ENCODE measurements around the gene WLS. TPM values are rescaled to one million over a fixed set of nuclear protein-coding genes. Genes with fewer than 3 reads are reported as not detected.
A peak's percentile ranks its signal among the peaks of the same experiment; 100 is the strongest.

WLS gene
- total and polyA plus RNA-seq, 10 of the 15 experiments (the other 5 are each of a cell fraction or from before 2014, with no cell fraction given): 0.04 to 0.36 TPM; not detected in 8

GRCh38 chr1:68117416-68117815 lies 114.9 kb downstream of the WLS start (continued):
- TF ChIP-seq SKIL (IDR thresholded peaks at IDR 0.05; ENCODE audit: low read depth, poor library complexity, severe bottlenecking) (no peak), SMAD5 (IDR thresholded peaks at IDR 0.05; ENCODE audit: low read depth) (no peak), DPF2 (IDR thresholded peaks at IDR 0.05) (no peak)

- Histone ChIP-seq H3K27ac (ENCODE audit: control insufficient read depth, insufficient read depth) (no peak overlapping the region), H3K9ac (ENCODE audit: control insufficient read depth, insufficient read depth, low read length) (no peak overlapping the region), H3K4me3 (no peak overlapping the region), H3K79me2 (ENCODE audit: control insufficient read depth, insufficient read depth, low read length) (no peaks in the 10 kb centered on the region), H4K20me1 (ENCODE audit: control insufficient read depth, insufficient read depth) (no peaks in the 10 kb centered on the region), H3K36me3 (ENCODE audit: control insufficient read depth in 2 of 2, insufficient read depth in 2 of 2, low read length in 1 of 2) (no peaks in the 10 kb centered on the region), H3K9me3 (replicated peaks; ENCODE audit: control insufficient read depth, insufficient read depth, low read length) (no peaks in the 10 kb centered on the region), H2AFZ (ENCODE audit: control insufficient read depth, low read depth, low read length) (peak overlapping the region; percentile 15; the same call in 1 of the 2 replicates), H3K4me1 (ENCODE audit: control insufficient read depth, insufficient read depth, low read length) (no peaks in the 10 kb centered on the region), H3K27me3 (replicated peaks in 1 of 2; ENCODE audit: control insufficient read depth in 2 of 2, insufficient read depth in 2 of 2, low read length in 1 of 2) (no peaks in the 10 kb centered on the region), H3K4me2 (ENCODE audit: control insufficient read depth, insufficient read depth) (no peak overlapping the region; the same call in 1 of the 2 replicates)
- SMC1A ChIA-PET (ENCODE audit: uncharacterized antibody, unreplicated experiment): interaction anchor here (0.6 to 6.9 kb wide), 21 partner anchors 9 to 378 kb away, joined by 3 to 56 read pairs (median 5); no protein-coding TSS in a partner anchor
- intact Hi-C loops (cut with micrococcal nuclease; ENCODE audit: unreplicated experiment): loop anchor here (1.0 to 10.0 kb wide), 7 partner anchors 226 to 1621 kb away; no protein-coding TSS in a partner anchor
- POLR2A ChIA-PET: interaction anchor here (0.5 kb wide), 1 partner anchor 351 kb away, joined by 3 read pairs; no protein-coding TSS in a partner anchor
- DNase-seq (ENCODE audit: low read depth, low spot score): no peak
- no TSS peak for BruUV-seq (replicated peaks)
- peak; percentile 66 for ATAC-seq
- CTCF ChIA-PET: interaction anchor here (0.6 to 7.9 kb wide), 46 partner anchors 9 to 1620 kb away, joined by 3 to 64 read pairs (median 4); no protein-coding TSS in a partner anchor
- TF ChIP-seq ZNF274 (IDR thresholded peaks at IDR 0.05; ENCODE audit: insufficient read depth, insufficient read length): no peak
- TF ChIP-seq YY1 (IDR thresholded peaks at IDR 0.05; ENCODE audit: low read depth, low read length): peak; percentile 75
- peak; percentile 92 for TF ChIP-seq RAD21 (IDR thresholded peaks at IDR 0.05; ENCODE audit: insufficient read depth, low read depth, low read length)
- TF ChIP-seq KLF5 (IDR thresholded peaks at IDR 0.05; ENCODE audit: partially characterized antibody): no peak
- peak; percentile 88 for TF ChIP-seq SMC3 (IDR thresholded peaks at IDR 0.05; ENCODE audit: borderline replicate concordance, low read length)
- TF ChIP-seq ZNF24 (IDR thresholded peaks at IDR 0.05): no peak
- TF ChIP-seq CTCF (IDR thresholded peaks at IDR 0.05 in 2 of 3, conservative IDR thresholded peaks at IDR 0.05 in 1 of 3; ENCODE audit: control insufficient read depth in 2 of 3, extremely low read depth in 1 of 3, insufficient read depth in 1 of 3, low read depth in 3 of 3, low read length in 3 of 3): peak; percentile 64 to 83 (median 80)
- no peak for TF ChIP-seq RELA (IDR thresholded peaks at IDR 0.05; ENCODE audit: borderline replicate concordance, partially characterized antibody)
- TF ChIP-seq ZBED1 (IDR thresholded peaks at IDR 0.05; ENCODE audit: borderline replicate concordance): no peak
- TF ChIP-seq BCL3 (IDR thresholded peaks at IDR 0.05; ENCODE audit: borderline replicate concordance, insufficient read depth, low read depth, low read length, poor library complexity, severe bottlenecking): no peak
- no peak for TF ChIP-seq CREM (IDR thresholded peaks at IDR 0.05; ENCODE audit: low read depth)
- FAIRE-seq: peak; percentile 97
- in situ Hi-C loops (cut with MboI): loop anchor here (10.0 kb wide), 1 partner anchor 1618 kb away; no protein-coding TSS in a partner anchor
- RAD21 ChIA-PET (ENCODE audit: unreplicated experiment): interaction anchor here (1.0 to 7.7 kb wide), 7 partner anchors 9 to 1622 kb away, joined by 3 to 125 read pairs (median 17); no protein-coding TSS in a partner anchor
- 0% methylated on average over 3 of the region's 3 CpGs for WGBS (ENCODE audit: insufficient coverage, insufficient replicate concordance, low lambda C conversion rate, missing lambda C conversion rate)
These were observed 115.6 kb downstream of the WLS start for GRCh38 chr1:68116643-68117235.

All from GM12878 (cell line).